HepG2 (cell line): Measurements from ENCODE around the gene BBC3. TPM values are rescaled to one million over a fixed set of nuclear protein-coding genes. Genes with fewer than 3 reads are reported as not detected.

Experiments used
- CC2D1A ChIP-seq: sonication (generic); formaldehyde crosslinking; IDR thresholded peaks from 2 replicates; pipeline ENCODE4 v1.8.1; 2023; ENCODE audit warnings: mild to moderate bottlenecking, missing genetic modification reagents
- CHD4 ChIP-seq: fragments of 200-600 bp; sonication (generic); IDR thresholded peaks from 2 replicates; pipeline ENCODE4 v1.7.0; 2017; ENCODE audit warnings: mild to moderate bottlenecking, low read length, borderline replicate concordance
- FLYWCH1 ChIP-seq: sonication (generic); formaldehyde crosslinking; IDR thresholded peaks from 2 replicates; pipeline ENCODE4 v1.8.1; 2023; ENCODE audit warnings: mild to moderate bottlenecking, missing genetic modification reagents
- GATA4 ChIP-seq: sonication (generic); IDR thresholded peaks from 2 replicates; pipeline ENCODE4 v1.6.1; 2016; ENCODE audit warnings: antibody characterized with exemption, low read depth, borderline replicate concordance
- KLF11 ChIP-seq: IDR thresholded peaks from 2 replicates; pipeline ENCODE4 v1.6.1; 2016; ENCODE audit warnings: missing compliant biosample characterization
- MAFG ChIP-seq: sonication (generic); formaldehyde crosslinking; IDR thresholded peaks from 2 replicates; pipeline ENCODE4 v1.5.1; 2020; ENCODE audit warnings: mild to moderate bottlenecking, missing genetic modification reagents
- MEF2D ChIP-seq: sonication (generic); formaldehyde crosslinking; IDR thresholded peaks from 2 replicates; pipeline ENCODE4 v1.5.1; 2020; ENCODE audit warnings: mild to moderate bottlenecking, missing genetic modification reagents
- RAD21 ChIP-seq: fragments of 450-650 bp; formaldehyde crosslinking; IDR thresholded peaks from 2 replicates; pipeline ENCODE4 v1.5.0; 2020; ENCODE audit warnings: mild to moderate bottlenecking
- RARA ChIP-seq: IDR thresholded peaks from 2 replicates; pipeline ENCODE4 v1.6.1; 2016; ENCODE audit warnings: missing genetic modification reagents, missing compliant biosample characterization
- SALL1 ChIP-seq: sonication (generic); formaldehyde crosslinking; IDR thresholded peaks from 2 replicates; pipeline ENCODE4 v1.8.0; 2022; ENCODE audit warnings: mild to moderate bottlenecking, missing genetic modification reagents
- SALL2 ChIP-seq: sonication (generic); formaldehyde crosslinking; IDR thresholded peaks from 2 replicates; pipeline ENCODE4 v1.8.1; 2023; ENCODE audit warnings: mild to moderate bottlenecking, missing genetic modification reagents, inconsistent platforms
- SNRNP70 ChIP-seq: fragments of 200-400 bp; formaldehyde crosslinking; IDR thresholded peaks from 2 replicates; pipeline ENCODE4 v1.6.1; 2017; ENCODE audit warnings: mild to moderate bottlenecking, low read depth, low read length, moderate library complexity
- TBL1XR1 ChIP-seq: fragments of 150-350 bp; IDR thresholded peaks from 2 replicates; pipeline ENCODE4 v1.6.1; 2014; ENCODE audit warnings: borderline replicate concordance, low read length; ENCODE audit not compliant: partially characterized antibody
- TERF1 ChIP-seq: sonication (generic); formaldehyde crosslinking; IDR thresholded peaks from 2 replicates; pipeline ENCODE4 v1.8.0; 2022; ENCODE audit warnings: mild to moderate bottlenecking, missing genetic modification reagents, moderate library complexity
- TMF1 ChIP-seq: sonication (generic); formaldehyde crosslinking; IDR thresholded peaks from 2 replicates; pipeline ENCODE4 v1.8.1; 2022; ENCODE audit warnings: low read depth, missing genetic modification reagents
- ZBTB14 ChIP-seq: sonication (generic); formaldehyde crosslinking; IDR thresholded peaks from 2 replicates; pipeline ENCODE4 v1.4.0; 2020; ENCODE audit warnings: missing genetic modification reagents
- ZBTB25 ChIP-seq: IDR thresholded peaks from 2 replicates; pipeline ENCODE4 v1.6.1; 2018; ENCODE audit warnings: missing genetic modification reagents
- ZBTB46 ChIP-seq: sonication (generic); formaldehyde crosslinking; IDR thresholded peaks from 2 replicates; pipeline ENCODE4 v1.4.0; 2020; ENCODE audit warnings: mild to moderate bottlenecking, missing genetic modification reagents, borderline replicate concordance
- ZEB1 ChIP-seq: IDR thresholded peaks from 2 replicates; pipeline ENCODE4 v1.6.1; 2012; ENCODE audit warnings: mild to moderate bottlenecking, low read depth, inconsistent platforms; ENCODE audit not compliant: insufficient replicate concordance
- ZNF230 ChIP-seq: sonication (generic); formaldehyde crosslinking; IDR thresholded peaks from 2 replicates; pipeline ENCODE4 v1.4.0; 2020; ENCODE audit warnings: mild to moderate bottlenecking, missing genetic modification reagents
- ZNF276 ChIP-seq: sonication (generic); formaldehyde crosslinking; IDR thresholded peaks from 2 replicates; pipeline ENCODE4 v1.4.0; 2020; ENCODE audit warnings: mild to moderate bottlenecking, low read depth, missing genetic modification reagents
- ZNF644 ChIP-seq: IDR thresholded peaks from 2 replicates; pipeline ENCODE4 v1.6.1; 2016; ENCODE audit warnings: low read depth
- ZNF672 ChIP-seq: sonication (generic); formaldehyde crosslinking; IDR thresholded peaks from 2 replicates; pipeline ENCODE4 v1.8.1; 2022; ENCODE audit warnings: missing genetic modification reagents
- ZSCAN25 ChIP-seq: sonication (generic); formaldehyde crosslinking; IDR thresholded peaks from 2 replicates; pipeline ENCODE4 v1.8.0; 2022; ENCODE audit warnings: mild to moderate bottlenecking, missing genetic modification reagents
- polyA plus RNA-seq, 8 experiments: library from polyadenylated mRNA; depleted of rRNA in 3 of 8; stranded (reverse) in 7 of 8; unstranded in 1 of 8; fragments of >200 nt; fragmentation: Illumina TruSeq in 4 of 8; extraction: Trizol in 4 of 8; gene quantifications; 2 replicates each; pipeline versions ENCODE4 v1.2.1 to v1.2.3, GENCODE V29; 2011 to 2016; ENCODE audit warnings: low read depth in 4 of 8, missing spikeins in 1 of 8, mixed read lengths in 1 of 8; ENCODE audit not compliant: insufficient read depth in 1 of 8
- total RNA-seq, 5 experiments: library from RNA; depleted of rRNA; stranded (reverse); fragments of >200 nt; fragmentation: Illumina TruSeq; extraction: Trizol; gene quantifications; 2 replicates each; pipeline ENCODE4 v1.2.3, GENCODE V29; 2016; ENCODE audit warnings: low read depth in 1 of 5

BBC3 gene
- total and polyA plus RNA-seq, 2 of the 13 experiments (the other 11 are each of a cell fraction or from before 2014, with no cell fraction given) = 6.1 to 8.8 TPM

- TF ChIP-seq ZEB1 (peak; percentile 42), TMF1 (no peak; the same call in 1 of the 2 replicates), SALL1 (peak; percentile 41; the same call in 1 of the 2 replicates), ZSCAN25 (CRISPR knock-in tag) (no peak), TBL1XR1 (no peak), ZNF644 (CRISPR knock-in tag) (no peak), CHD4 (0 out of 2 replicates have a peak, but pooled peaks have one; percentile 38), RARA (CRISPR knock-in tag) (no peak), FLYWCH1 (no peak), CC2D1A (CRISPR knock-in tag) (0 out of 2 replicates have a peak, but pooled peaks have one; percentile 56), RAD21 (CRISPR knock-in tag) (peak; percentile 18; the same call in 1 of the 2 replicates), ZBTB46 (CRISPR knock-in tag) (no peak), ZBTB25 (CRISPR knock-in tag) (no peak), ZBTB14 (no peak), KLF11 (CRISPR knock-in tag) (no peak), SALL2 (CRISPR knock-in tag) (peak; percentile 56; the same call in 1 of the 2 replicates), MAFG (CRISPR knock-in tag) (0 out of 2 replicates have a peak, but pooled peaks have one; percentile 47), ZNF276 (CRISPR knock-in tag) (no peak), MEF2D (CRISPR knock-in tag) (no peak), ZNF230 (CRISPR knock-in tag) (no peak; the same call in 1 of the 2 replicates), SNRNP70 (no peak), GATA4 (no peak), TERF1 (CRISPR knock-in tag) (0 out of 2 replicates have a peak, but pooled peaks have one; percentile 35), ZNF672 (no peak; the same call in 1 of the 2 replicates)
Observed at GRCh38 chr19:47273313-47274070, 42.5 kb upstream of the BBC3 start (continued).
